ENCODE measurements around the gene MLNR. TPM values are rescaled to one million over a fixed set of nuclear protein-coding genes. Genes with fewer than 3 reads are reported as not detected.

The MLNR gene
- total and polyA plus RNA-seq, 4 donors: 0.21 TPM; not detected in 3

DNA sequence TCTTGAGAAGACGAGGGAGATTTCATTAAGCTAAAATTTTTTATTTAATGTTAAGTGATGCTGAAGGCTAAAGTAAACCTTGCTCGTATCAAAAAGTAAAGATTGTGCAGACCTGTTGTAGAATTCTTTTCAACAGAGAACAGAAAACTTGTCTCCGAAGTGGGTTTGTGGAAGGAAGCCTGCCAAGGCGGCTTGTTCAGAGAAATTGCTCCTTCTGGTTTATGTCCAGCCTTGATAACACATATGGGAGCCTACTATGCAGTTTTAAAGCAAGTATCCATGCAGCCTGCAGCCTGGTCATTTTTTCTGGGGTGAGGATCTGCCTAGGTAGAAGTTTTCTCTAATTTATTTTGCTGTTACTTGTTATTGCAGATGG lies 1.4 kb downstream of the MLNR start:
- H3K4me1 ChIP-seq (ENCODE audit: control insufficient read depth, insufficient read depth, low read length): peaks cover 17% of the 10 kb centered on the region
- no peak overlapping the region for H3K4me3 ChIP-seq (ENCODE audit: low read depth, low read length)
- DNase-seq (ENCODE audit: low read depth in 4 of 6, low spot score in 6 of 6): no peak
- WGBS (ENCODE audit: insufficient coverage): 72% methylated on average over 3 of the region's 4 CpGs
- H3K36me3 ChIP-seq (ENCODE audit: control insufficient read depth, insufficient read depth, low read length): no peaks in the 10 kb centered on the region
- H3K27me3 ChIP-seq (ENCODE audit: control insufficient read depth, insufficient read depth, low read length): peaks cover 64% of the 10 kb centered on the region
- no peaks in the 10 kb centered on the region for H3K9me3 ChIP-seq (ENCODE audit: control insufficient read depth, insufficient read depth, low read length)
- no peak overlapping the region for H3K27ac ChIP-seq (ENCODE audit: low read depth, low read length)

DNA sequence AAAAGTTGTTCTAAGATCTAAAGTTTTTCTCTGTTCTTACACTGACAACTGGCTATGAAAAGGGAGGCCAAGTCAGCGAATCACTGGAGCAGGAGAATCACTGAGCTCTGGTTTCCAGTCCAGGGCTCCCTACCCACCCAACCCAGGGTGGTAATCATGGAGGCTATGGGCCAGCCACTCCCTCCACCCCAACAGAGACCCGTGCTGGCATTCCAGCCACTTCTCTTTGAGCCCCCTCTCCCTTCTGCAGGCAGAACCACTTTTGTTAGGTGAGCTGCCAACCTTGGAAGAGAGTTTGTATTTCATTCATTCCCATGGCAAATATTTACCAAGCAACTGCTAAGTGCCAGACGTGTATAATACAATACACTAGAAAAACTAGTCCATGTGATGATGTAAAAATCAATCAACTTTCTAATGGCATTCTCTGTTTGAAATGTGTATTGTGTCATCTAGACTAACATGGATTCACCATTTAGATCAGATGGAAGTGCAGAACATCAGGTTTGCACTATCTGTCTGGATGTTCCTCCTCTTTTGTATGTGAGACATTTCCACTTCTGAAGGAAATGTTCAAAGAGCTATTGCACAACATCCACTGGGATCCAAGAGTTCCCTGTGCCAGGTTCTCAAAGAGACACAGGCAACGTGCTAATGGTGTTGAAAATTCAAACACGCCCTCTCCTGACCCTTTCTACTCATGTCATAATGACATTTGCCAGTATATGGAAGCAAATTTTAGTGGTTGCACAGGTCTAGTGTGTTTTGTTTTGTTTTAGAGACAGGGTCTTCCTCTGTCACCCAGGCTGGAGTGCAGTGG lies 5.3 kb downstream of the MLNR start:
- DNase-seq (ENCODE audit: low read depth in 4 of 6, low spot score in 6 of 6): no peak
- peaks cover 34% of the 10 kb centered on the region for H3K27me3 ChIP-seq (ENCODE audit: control insufficient read depth, insufficient read depth, low read length)
- no peak overlapping the region for H3K27ac ChIP-seq (ENCODE audit: low read depth, low read length)
- no peak overlapping the region for H3K4me3 ChIP-seq (ENCODE audit: low read depth, low read length)
- peaks cover 8% of the 10 kb centered on the region for H3K4me1 ChIP-seq (ENCODE audit: control insufficient read depth, insufficient read depth, low read length)
- 20% methylated on average over 1 of the region's 5 CpGs for whole genome bisulfite sequencing (ENCODE audit: insufficient coverage)
- H3K9me3 ChIP-seq (ENCODE audit: control insufficient read depth, insufficient read depth, low read length): no peaks in the 10 kb centered on the region
- no peaks in the 10 kb centered on the region for H3K36me3 ChIP-seq (ENCODE audit: control insufficient read depth, insufficient read depth, low read length)

DNA sequence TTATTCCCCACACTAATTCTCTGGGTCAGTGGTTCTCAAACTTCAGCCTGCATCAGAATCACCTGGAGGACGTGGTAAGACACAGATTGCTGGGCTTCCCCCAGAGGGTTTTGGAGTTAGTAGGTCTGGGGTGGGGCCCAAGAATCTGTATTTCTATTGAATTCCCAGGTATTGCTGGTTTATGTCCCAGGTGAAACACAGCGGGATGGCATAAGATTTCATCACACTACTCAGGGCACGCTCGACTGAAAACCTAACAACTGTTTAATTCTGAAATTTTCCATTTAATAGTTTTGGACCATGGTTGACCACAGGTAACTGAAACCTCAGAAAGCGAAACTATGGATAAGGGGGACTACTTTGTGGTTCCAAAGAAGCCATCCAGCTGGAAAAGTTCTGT lies 6.5 kb downstream of the MLNR start:
- DNase-seq (ENCODE audit: low read depth in 4 of 6, low spot score in 6 of 6): no peak
- no peaks in the 10 kb centered on the region for H3K4me1 ChIP-seq (ENCODE audit: control insufficient read depth, insufficient read depth, low read length)
- H3K36me3 ChIP-seq (ENCODE audit: control insufficient read depth, insufficient read depth, low read length): no peaks in the 10 kb centered on the region
- H3K27ac ChIP-seq (ENCODE audit: low read depth, low read length): no peak overlapping the region
- WGBS (ENCODE audit: insufficient coverage): no CpG with 5 or more reads among the region's 5 CpGs
- H3K4me3 ChIP-seq (ENCODE audit: low read depth, low read length): no peak overlapping the region
- H3K9me3 ChIP-seq (ENCODE audit: control insufficient read depth, insufficient read depth, low read length): no peaks in the 10 kb centered on the region
- H3K27me3 ChIP-seq (ENCODE audit: control insufficient read depth, insufficient read depth, low read length): peaks cover 24% of the 10 kb centered on the region

DNA sequence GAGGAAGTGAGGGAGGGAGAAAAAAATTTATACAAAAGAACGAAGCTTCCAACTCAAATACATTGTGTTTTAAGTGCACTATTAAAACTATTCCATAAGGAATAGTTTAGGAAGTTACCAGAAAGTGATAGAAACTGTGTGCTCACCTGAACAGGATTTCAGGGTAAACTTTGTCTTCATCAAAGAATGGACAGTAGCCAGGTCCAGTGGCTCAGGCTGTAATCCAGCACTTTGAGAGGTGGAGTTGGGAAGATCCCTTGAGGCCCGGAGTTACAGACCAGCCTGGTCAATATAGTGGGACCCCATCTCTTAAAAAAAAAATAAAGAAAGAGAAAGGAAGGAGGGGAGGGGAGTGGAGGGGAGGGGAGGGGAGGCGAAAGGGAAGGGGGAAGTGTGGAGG lies 14.6 kb downstream of the MLNR start:
- DNase-seq (ENCODE audit: low read depth in 4 of 6, low spot score in 6 of 6): no peak
- Histone ChIP-seq H3K4me3 (ENCODE audit: low read depth, low read length) (no peak overlapping the region), H3K9me3 (ENCODE audit: control insufficient read depth, insufficient read depth, low read length) (no peaks in the 10 kb centered on the region), H3K36me3 (ENCODE audit: control insufficient read depth, insufficient read depth, low read length) (no peaks in the 10 kb centered on the region), H3K27me3 (ENCODE audit: control insufficient read depth, insufficient read depth, low read length) (no peaks in the 10 kb centered on the region), H3K27ac (ENCODE audit: low read depth, low read length) (no peak overlapping the region), H3K4me1 (ENCODE audit: control insufficient read depth, insufficient read depth, low read length) (no peaks in the 10 kb centered on the region)
- 100% methylated on average over 1 of the region's 3 CpGs for WGBS (ENCODE audit: insufficient coverage)

DNA sequence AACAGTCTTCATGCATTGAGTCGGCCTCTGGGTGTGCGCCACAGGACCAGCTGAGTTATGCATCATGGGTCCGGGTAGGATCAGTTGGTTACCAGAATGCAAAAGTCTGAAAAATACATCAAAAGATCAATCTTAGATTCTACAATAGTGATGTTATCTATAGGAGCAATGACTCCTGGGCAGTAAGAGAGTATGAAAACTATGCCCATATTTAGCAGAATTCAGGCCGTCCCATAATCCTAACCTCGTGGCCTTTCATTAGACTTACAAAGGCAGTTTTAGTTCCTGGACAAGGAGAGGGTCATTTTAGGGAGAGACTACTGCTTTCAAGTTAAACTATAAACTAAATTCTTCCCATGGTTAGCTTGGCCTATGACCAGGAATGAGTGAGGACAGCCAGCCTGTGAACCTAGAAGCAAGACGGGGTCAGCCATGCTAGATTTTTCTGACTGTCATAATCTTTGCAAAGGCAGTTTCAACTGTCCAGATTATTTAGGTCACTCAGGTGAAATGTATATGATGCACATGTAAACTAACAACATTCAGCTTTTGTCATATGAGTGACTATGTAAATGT lies 15.8 kb downstream of the MLNR start:
- Histone ChIP-seq H3K9me3 (ENCODE audit: control insufficient read depth, insufficient read depth, low read length) (no peaks in the 10 kb centered on the region), H3K27ac (ENCODE audit: low read depth, low read length) (no peak overlapping the region), H3K4me3 (ENCODE audit: low read depth, low read length) (no peak overlapping the region), H3K36me3 (ENCODE audit: control insufficient read depth, insufficient read depth, low read length) (no peaks in the 10 kb centered on the region), H3K27me3 (ENCODE audit: control insufficient read depth, insufficient read depth, low read length) (no peaks in the 10 kb centered on the region), H3K4me1 (ENCODE audit: control insufficient read depth, insufficient read depth, low read length) (no peaks in the 10 kb centered on the region)
- 90% methylated on average over 2 of the region's 6 CpGs for WGBS (ENCODE audit: insufficient coverage)
- DNase-seq (ENCODE audit: low read depth in 4 of 6, low spot score in 6 of 6): no peak

DNA sequence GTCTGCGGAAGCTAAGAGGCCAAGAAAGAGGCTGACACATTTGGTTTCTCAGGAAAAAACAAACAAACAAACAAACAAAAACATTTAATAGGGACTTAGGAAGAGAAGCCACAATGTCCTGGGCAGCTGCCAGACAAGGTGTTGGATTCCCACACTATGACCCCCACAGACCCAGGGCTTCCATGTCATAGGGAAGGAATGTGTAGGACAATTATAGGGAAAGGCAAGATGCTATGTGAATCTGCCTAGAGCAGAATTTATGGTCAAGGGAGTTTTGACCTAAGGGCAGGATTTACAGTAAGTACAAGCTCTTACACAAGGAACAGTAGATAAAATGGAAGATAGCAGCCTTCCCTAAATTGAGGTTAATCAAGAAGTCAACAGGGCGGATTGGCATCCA lies 18.5 kb downstream of the MLNR start:
- H3K9me3 ChIP-seq (ENCODE audit: control insufficient read depth, insufficient read depth, low read length): no peaks in the 10 kb centered on the region
- no peaks in the 10 kb centered on the region for H3K27me3 ChIP-seq (ENCODE audit: control insufficient read depth, insufficient read depth, low read length)
- no peaks in the 10 kb centered on the region for H3K4me1 ChIP-seq (ENCODE audit: control insufficient read depth, insufficient read depth, low read length)
- no peak overlapping the region for H3K4me3 ChIP-seq (ENCODE audit: low read depth, low read length)
- no peak for DNase-seq (ENCODE audit: low read depth in 4 of 6, low spot score in 6 of 6)
- WGBS (ENCODE audit: insufficient coverage): no CpG with 5 or more reads among the region's 2 CpGs
- H3K27ac ChIP-seq (ENCODE audit: low read depth, low read length): no peak overlapping the region
- no peaks in the 10 kb centered on the region for H3K36me3 ChIP-seq (ENCODE audit: control insufficient read depth, insufficient read depth, low read length)

DNA sequence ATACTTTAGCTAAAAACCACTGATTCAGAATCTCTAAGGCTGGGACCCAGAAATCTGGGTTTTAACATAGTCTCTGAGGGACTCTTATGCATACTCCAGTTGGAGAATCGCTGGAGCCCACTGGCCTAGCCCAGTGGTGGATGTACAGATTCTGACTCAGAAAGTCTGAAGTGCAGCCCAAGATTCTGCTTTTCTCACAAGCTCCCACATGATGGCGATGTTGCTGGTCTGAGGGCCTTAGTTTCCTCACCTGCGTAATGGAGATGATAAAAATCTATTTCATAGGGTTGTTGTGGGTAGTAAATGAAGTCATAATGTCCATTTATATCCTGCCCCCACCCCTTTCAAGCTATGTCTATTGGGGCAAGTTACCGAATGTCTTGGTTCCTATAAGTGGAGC lies 19.9 kb downstream of the MLNR start:
- Histone ChIP-seq H3K4me1 (ENCODE audit: control insufficient read depth, insufficient read depth, low read length) (no peaks in the 10 kb centered on the region), H3K4me3 (ENCODE audit: low read depth, low read length) (no peak overlapping the region), H3K27me3 (ENCODE audit: control insufficient read depth, insufficient read depth, low read length) (no peaks in the 10 kb centered on the region), H3K27ac (ENCODE audit: low read depth, low read length) (no peak overlapping the region), H3K9me3 (ENCODE audit: control insufficient read depth, insufficient read depth, low read length) (no peaks in the 10 kb centered on the region), H3K36me3 (ENCODE audit: control insufficient read depth, insufficient read depth, low read length) (no peaks in the 10 kb centered on the region)
- DNase-seq (ENCODE audit: low read depth in 4 of 6, low spot score in 6 of 6): no peak
- 60% methylated on average over 1 of the region's 4 CpGs for WGBS (ENCODE audit: insufficient coverage)

DNA sequence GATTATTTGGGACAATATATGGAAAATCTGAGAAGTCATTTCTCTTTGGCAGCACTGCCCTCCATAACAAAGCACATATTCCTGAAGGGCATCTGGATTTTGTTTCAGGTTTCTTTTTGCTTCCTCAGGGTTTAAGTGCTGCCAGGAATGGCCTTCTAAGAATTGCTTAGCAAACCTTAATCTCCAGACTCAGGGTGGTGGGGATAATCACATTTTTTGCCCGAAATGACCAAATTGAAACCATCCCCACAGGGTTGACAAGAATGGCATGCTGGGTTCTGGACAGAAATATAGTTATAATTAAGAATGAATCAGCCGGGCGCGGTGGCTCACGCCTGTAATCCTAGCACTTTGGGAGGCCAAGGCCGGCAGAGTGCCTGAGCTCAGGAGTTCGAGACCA lies 21.2 kb downstream of the MLNR start:
- 95% methylated on average over 3 of the region's 7 CpGs for WGBS (ENCODE audit: insufficient coverage)

DNA sequence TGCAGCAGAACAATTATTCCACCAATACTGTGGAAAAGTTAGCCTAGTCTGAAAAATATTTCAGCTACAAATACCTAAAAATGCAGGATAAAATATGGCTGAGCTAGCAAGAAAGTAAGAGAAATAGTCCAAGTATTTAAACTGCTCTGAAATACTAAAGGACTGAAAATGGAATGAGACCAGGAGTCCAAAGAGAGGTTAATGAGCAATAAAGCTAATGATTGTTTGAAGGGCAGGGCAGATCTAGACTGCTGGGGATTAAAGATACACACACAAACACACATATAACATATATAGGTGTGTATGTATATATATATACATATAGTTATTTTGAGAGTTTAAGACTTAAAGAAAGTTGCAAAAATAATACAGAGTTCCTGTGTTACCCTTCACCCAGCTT lies 25.0 kb downstream of the MLNR start:
- H3K27me3 ChIP-seq (ENCODE audit: control insufficient read depth, insufficient read depth, low read length): no peaks in the 10 kb centered on the region
- no peak for DNase-seq (ENCODE audit: low read depth in 4 of 6, low spot score in 6 of 6)

More for the DNA sequence above, 21.2 kb downstream of the MLNR start:
- Histone ChIP-seq H3K27me3 (ENCODE audit: control insufficient read depth, insufficient read depth, low read length) (no peaks in the 10 kb centered on the region), H3K27ac (ENCODE audit: low read depth, low read length) (no peak overlapping the region), H3K4me1 (ENCODE audit: control insufficient read depth, insufficient read depth, low read length) (no peaks in the 10 kb centered on the region), H3K9me3 (ENCODE audit: control insufficient read depth, insufficient read depth, low read length) (no peaks in the 10 kb centered on the region), H3K4me3 (ENCODE audit: low read depth, low read length) (no peak overlapping the region), H3K36me3 (ENCODE audit: control insufficient read depth, insufficient read depth, low read length) (no peaks in the 10 kb centered on the region)
- DNase-seq (ENCODE audit: low read depth in 4 of 6, low spot score in 6 of 6): no peak

More for the DNA sequence above, 25.0 kb downstream of the MLNR start:
- H3K27ac ChIP-seq (ENCODE audit: low read depth, low read length): no peak overlapping the region
- H3K4me1 ChIP-seq (ENCODE audit: control insufficient read depth, insufficient read depth, low read length): no peaks in the 10 kb centered on the region
- no peak overlapping the region for H3K4me3 ChIP-seq (ENCODE audit: low read depth, low read length)
- no peaks in the 10 kb centered on the region for H3K36me3 ChIP-seq (ENCODE audit: control insufficient read depth, insufficient read depth, low read length)
- no peaks in the 10 kb centered on the region for H3K9me3 ChIP-seq (ENCODE audit: control insufficient read depth, insufficient read depth, low read length)

All from spinal cord (tissue), 10 donors.